ENCODE results near the gene POLRMT. TPM values are rescaled to one million over a fixed set of nuclear protein-coding genes. Genes with fewer than 3 reads are reported as not detected.

Gene POLRMT
- total and polyA plus RNA-seq, 4 donors: 16.1 to 76.7 (median 38.4) TPM

DNA sequence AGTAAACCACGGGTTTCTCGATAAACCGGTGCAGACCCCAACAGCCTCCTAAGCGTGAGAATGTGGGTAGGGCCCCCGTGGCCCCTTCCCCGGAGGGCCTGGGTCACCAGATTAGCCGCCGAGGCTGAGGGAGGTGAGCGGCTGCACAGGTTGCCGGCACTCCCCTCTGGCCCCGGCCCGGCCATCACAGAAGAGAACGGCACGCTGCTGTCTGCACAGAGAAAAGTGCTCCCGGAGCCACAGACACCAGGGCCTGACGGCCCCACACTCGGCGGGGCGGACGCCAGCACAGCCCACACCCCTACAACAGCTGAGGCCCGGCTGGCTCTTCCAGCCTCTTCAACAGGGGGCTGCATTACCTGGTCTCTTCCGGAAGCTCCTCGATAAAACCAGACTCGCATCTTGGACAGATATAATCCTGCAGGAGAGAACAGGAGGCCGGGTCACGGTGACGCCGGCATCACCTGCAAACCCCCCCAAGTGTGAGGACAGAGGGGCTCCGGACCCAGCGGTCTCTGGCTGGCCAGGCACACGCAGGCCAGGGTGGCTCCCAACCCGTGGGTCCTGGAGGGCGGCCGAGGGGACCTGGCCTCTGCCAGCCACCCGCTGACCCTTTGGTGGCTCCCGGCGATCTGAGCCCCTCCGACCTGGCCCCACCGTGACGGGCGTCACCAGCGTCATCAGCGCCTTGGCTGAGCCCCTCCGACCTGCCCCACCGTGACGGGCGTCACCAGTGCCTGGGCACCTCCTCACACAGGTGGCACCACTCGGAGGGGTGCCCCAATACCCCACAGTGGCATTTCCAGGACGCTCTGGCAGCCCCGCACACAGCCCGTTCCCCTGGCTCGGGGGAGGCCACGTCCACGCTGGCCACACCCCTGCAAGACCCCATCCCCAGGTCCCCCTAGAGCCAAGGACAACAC lies 19.4 kb upstream of the POLRMT start:
- no peaks in the 10 kb centered on the region for H3K4me1 ChIP-seq (ENCODE audit: control insufficient read depth in 5 of 5, insufficient read depth in 5 of 5, low read length in 5 of 5)
- DNase-seq: no peak
- TF ChIP-seq, protein P1, sequence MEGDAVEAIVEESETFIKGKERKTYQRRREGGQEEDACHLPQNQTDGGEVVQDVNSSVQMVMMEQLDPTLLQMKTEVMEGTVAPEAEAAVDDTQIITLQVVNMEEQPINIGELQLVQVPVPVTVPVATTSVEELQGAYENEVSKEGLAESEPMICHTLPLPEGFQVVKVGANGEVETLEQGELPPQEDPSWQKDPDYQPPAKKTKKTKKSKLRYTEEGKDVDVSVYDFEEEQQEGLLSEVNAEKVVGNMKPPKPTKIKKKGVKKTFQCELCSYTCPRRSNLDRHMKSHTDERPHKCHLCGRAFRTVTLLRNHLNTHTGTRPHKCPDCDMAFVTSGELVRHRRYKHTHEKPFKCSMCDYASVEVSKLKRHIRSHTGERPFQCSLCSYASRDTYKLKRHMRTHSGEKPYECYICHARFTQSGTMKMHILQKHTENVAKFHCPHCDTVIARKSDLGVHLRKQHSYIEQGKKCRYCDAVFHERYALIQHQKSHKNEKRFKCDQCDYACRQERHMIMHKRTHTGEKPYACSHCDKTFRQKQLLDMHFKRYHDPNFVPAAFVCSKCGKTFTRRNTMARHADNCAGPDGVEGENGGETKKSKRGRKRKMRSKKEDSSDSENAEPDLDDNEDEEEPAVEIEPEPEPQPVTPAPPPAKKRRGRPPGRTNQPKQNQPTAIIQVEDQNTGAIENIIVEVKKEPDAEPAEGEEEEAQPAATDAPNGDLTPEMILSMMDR (IDR thresholded peaks at IDR 0.05; ENCODE audit: control extremely low read depth, extremely low read depth): no peak
- H3K36me3 ChIP-seq (ENCODE audit: control insufficient read depth in 4 of 4, insufficient read depth in 4 of 4, low read length in 4 of 4): peaks cover 2 to 60% (median 10%) of the 10 kb centered on the region in 4 donors
- no peaks in the 10 kb centered on the region for H3K9me3 ChIP-seq (ENCODE audit: control insufficient read depth in 4 of 4, insufficient read depth in 3 of 4, low read length in 3 of 4)
- WGBS, 2 donors: 94 to 95% methylated on average over 45 to 54 of the region's 54 CpGs
- no peak overlapping the region for H3K9ac ChIP-seq (ENCODE audit: insufficient read depth in 1 of 2, low read length in 2 of 2)
- no peaks in the 10 kb centered on the region for H3K27me3 ChIP-seq (ENCODE audit: control insufficient read depth in 3 of 3, insufficient read depth in 3 of 3, low read length in 2 of 3)
- no peak overlapping the region for H3K27ac ChIP-seq (ENCODE audit: low read depth in 1 of 2, low read length in 1 of 2)
- ATAC-seq (ENCODE audit: insufficient read depth, low FRiP score): no peak
- H3K4me3 ChIP-seq: no peak overlapping the region

DNA sequence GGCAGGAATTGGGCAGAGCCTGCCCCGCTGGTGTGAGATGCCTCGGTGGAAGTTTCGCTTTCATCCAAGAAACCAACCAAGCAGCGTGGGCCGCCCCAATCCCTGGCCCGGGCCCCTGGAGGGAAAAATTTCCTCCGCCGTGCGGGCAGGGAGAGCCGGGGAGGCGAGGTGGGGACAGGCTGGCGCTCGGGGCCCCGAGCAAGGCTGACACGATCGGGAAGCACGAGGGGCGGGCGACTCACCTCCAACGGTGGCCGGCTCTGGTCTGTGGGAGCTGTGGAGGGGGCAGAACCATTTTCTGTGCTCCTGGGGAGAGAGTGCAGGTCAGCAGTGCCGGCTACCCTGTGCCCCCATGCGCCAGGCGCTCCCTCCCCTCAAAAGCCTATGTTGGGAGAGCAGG lies 18.7 kb upstream of the POLRMT start:
- H3K9ac ChIP-seq (ENCODE audit: insufficient read depth in 1 of 2, low read length in 2 of 2): no peak overlapping the region
- TF ChIP-seq, protein P1 (IDR thresholded peaks at IDR 0.05; ENCODE audit: control extremely low read depth, extremely low read depth): no peak
- no peaks in the 10 kb centered on the region for H3K4me1 ChIP-seq (ENCODE audit: control insufficient read depth in 5 of 5, insufficient read depth in 5 of 5, low read length in 5 of 5)
- ATAC-seq (ENCODE audit: insufficient read depth, low FRiP score) (no peak), DNase-seq (no peak)
- H3K9me3 ChIP-seq (ENCODE audit: control insufficient read depth in 4 of 4, insufficient read depth in 3 of 4, low read length in 3 of 4): no peaks in the 10 kb centered on the region
- H3K4me3 ChIP-seq: no peak overlapping the region
- H3K27ac ChIP-seq (ENCODE audit: low read depth in 1 of 2, low read length in 1 of 2): no peak overlapping the region
- no peaks in the 10 kb centered on the region for H3K27me3 ChIP-seq (ENCODE audit: control insufficient read depth in 3 of 3, insufficient read depth in 3 of 3, low read length in 2 of 3)
- peaks cover 2 to 63% (median 12%) of the 10 kb centered on the region in 4 donors for H3K36me3 ChIP-seq (ENCODE audit: control insufficient read depth in 4 of 4, insufficient read depth in 4 of 4, low read length in 4 of 4)
- WGBS, 2 donors: 90 to 92% methylated on average over 24 of the region's 24 CpGs

DNA sequence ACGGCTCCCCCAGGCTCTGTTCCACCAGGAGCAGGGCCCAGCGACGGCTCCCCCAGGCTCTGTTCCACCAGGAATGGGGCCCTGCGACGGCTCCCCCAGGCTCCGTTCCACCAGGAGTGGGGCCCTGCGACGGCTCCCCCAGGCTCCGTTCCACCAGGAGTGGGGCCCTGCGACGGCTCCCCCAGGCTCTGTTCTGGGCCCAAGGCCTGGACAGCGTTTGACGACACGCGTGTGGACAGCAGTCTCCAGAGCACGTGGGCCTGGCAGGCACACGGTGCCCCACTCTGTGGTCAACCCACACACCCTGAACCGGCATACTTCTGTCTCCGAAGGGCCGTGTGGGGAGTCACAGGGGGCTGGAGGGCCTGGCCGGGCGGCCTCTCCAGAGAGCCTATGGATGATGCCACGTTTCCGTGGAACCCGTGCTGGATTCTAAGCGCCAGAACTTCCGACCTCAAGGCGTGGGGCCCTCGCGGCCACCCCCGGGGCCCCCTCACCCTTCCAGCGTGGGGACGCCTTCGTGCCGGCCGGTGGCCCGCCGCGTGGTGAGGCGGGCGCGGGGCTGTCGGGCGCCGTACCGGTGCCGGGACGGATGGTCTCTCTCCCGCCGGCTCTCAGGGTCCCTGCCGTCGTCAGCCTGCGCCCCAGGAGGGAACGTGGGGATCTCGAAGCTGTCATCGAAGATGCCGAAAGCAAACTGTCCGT lies 17.9 kb upstream of the POLRMT start:
- WGBS, 2 donors: 96% methylated on average over 58 of the region's 58 CpGs

More for the DNA sequence above, 17.9 kb upstream of the POLRMT start:
- Histone ChIP-seq H3K27ac (ENCODE audit: low read depth in 1 of 2, low read length in 1 of 2) (no peak overlapping the region), H3K4me1 (ENCODE audit: control insufficient read depth in 5 of 5, insufficient read depth in 5 of 5, low read length in 5 of 5) (no peaks in the 10 kb centered on the region), H3K9me3 (ENCODE audit: control insufficient read depth in 4 of 4, insufficient read depth in 3 of 4, low read length in 3 of 4) (no peaks in the 10 kb centered on the region), H3K36me3 (ENCODE audit: control insufficient read depth in 4 of 4, insufficient read depth in 4 of 4, low read length in 4 of 4) (peaks cover 2 to 70% (median 12%) of the 10 kb centered on the region in 4 donors), H3K9ac (ENCODE audit: insufficient read depth in 1 of 2, low read length in 2 of 2) (no peak overlapping the region), H3K4me3 (no peak overlapping the region), H3K27me3 (ENCODE audit: control insufficient read depth in 3 of 3, insufficient read depth in 3 of 3, low read length in 2 of 3) (no peaks in the 10 kb centered on the region)
- DNase-seq: no peak
- TF ChIP-seq, protein P1 (IDR thresholded peaks at IDR 0.05; ENCODE audit: control extremely low read depth, extremely low read depth): no peak
- no peak for ATAC-seq (ENCODE audit: insufficient read depth, low FRiP score)
